BE2C (cell line): ENCODE measurements around the gene FAM107A.

Experiments used
- DNase-seq: peaks from one replicate; pipeline ENCODE4 v3.0.0-alpha.2; 2020
- H3K27me3 ChIP-seq: fragments of 250-450 bp; sonication (Bioruptor Pico); 2 replicates; pipeline ENCODE4 v1.5.1; 2020; ENCODE audit warnings: mild to moderate bottlenecking
- H3K36me3 ChIP-seq: fragments of 250-450 bp; sonication (Bioruptor Pico); 2 replicates; pipeline ENCODE4 v1.5.1; 2020; ENCODE audit warnings: mild to moderate bottlenecking
- H3K4me1 ChIP-seq: fragments of 250-450 bp; sonication (Bioruptor Pico); 2 replicates; pipeline ENCODE4 v1.5.1; 2020
- H3K4me3 ChIP-seq: 2 replicates; pipeline ENCODE4 v1.5.1; 2011; ENCODE audit warnings: low read depth, low read length
- H3K9me3 ChIP-seq: fragments of 250-450 bp; sonication (Bioruptor Pico); 2 replicates; pipeline ENCODE4 v1.5.1; 2020
- TF ChIP-seq, protein P1 (sequence below): IDR thresholded peaks from 2 replicates; pipeline ENCODE4 v1.5.1; 2012; ENCODE audit warnings: mild to moderate bottlenecking, low read depth, low read length

The FAM107A gene

GRCh38 chr3:58520403-58521335, 56.5 kb downstream of the FAM107A start:
- TF ChIP-seq, protein P1, sequence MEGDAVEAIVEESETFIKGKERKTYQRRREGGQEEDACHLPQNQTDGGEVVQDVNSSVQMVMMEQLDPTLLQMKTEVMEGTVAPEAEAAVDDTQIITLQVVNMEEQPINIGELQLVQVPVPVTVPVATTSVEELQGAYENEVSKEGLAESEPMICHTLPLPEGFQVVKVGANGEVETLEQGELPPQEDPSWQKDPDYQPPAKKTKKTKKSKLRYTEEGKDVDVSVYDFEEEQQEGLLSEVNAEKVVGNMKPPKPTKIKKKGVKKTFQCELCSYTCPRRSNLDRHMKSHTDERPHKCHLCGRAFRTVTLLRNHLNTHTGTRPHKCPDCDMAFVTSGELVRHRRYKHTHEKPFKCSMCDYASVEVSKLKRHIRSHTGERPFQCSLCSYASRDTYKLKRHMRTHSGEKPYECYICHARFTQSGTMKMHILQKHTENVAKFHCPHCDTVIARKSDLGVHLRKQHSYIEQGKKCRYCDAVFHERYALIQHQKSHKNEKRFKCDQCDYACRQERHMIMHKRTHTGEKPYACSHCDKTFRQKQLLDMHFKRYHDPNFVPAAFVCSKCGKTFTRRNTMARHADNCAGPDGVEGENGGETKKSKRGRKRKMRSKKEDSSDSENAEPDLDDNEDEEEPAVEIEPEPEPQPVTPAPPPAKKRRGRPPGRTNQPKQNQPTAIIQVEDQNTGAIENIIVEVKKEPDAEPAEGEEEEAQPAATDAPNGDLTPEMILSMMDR, result no peak
- Histone ChIP-seq H3K9me3 (no peaks in the 10 kb centered on the region), H3K36me3 (no peaks in the 10 kb centered on the region), H3K4me3 (no peak overlapping the region), H3K4me1 (no peaks in the 10 kb centered on the region), H3K27me3 (no peaks in the 10 kb centered on the region)
- DNase-seq, result no peak

- Histone ChIP-seq H3K4me1 (no peaks in the 10 kb centered on the region), H3K9me3 (no peaks in the 10 kb centered on the region), H3K4me3 (no peak overlapping the region), H3K36me3 (no peaks in the 10 kb centered on the region), H3K27me3 (no peaks in the 10 kb centered on the region)
- TF ChIP-seq, protein P1, result no peak
- DNase-seq, result no peak
Observed at GRCh38 chr3:58519668-58520402, 57.4 kb downstream of the FAM107A start.

- Histone ChIP-seq H3K36me3 (no peaks in the 10 kb centered on the region), H3K27me3 (no peaks in the 10 kb centered on the region), H3K9me3 (no peaks in the 10 kb centered on the region), H3K4me1 (no peaks in the 10 kb centered on the region), H3K4me3 (no peak overlapping the region)
- DNase-seq, result no peak
- TF ChIP-seq, protein P1, result no peak
Observed at GRCh38 chr3:58518291-58518789, 58.9 kb downstream of the FAM107A start.

DNA sequence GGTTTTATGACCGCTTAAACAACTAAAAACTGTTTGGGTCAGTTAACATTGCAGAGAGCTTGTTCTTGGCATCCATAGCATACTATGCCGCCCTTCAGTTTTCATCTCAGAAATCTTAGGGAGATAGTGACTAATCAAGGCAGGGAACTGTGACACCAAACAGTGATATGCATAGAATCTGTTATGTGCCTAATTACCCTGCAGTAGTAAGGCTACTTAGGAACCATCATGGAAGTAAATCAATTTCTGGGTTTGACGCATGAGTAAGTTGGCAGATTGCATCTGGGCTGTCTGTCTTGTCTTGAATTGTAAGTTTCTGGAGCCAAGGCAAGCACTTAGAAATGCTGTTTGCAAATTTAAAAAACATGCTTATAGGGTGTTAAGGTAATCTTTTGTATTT, 62.8 kb downstream of the FAM107A start:
- H3K4me1 ChIP-seq, result no peaks in the 10 kb centered on the region
- TF ChIP-seq, protein P1, result no peak
- no peaks in the 10 kb centered on the region for H3K9me3 ChIP-seq
- H3K36me3 ChIP-seq, result no peaks in the 10 kb centered on the region
- H3K4me3 ChIP-seq, result no peak overlapping the region
- no peak for DNase-seq
- H3K27me3 ChIP-seq, result no peaks in the 10 kb centered on the region
